Activated T-helper 1 cell treated with anti-CD3 and anti-CD28 coated beads, Interleukin-2, amount 50 U/mL, for 16 hours (primary cell): ENCODE results near the gene ATOH8.

ENCODE experiments used
- DNase-seq, 2 donors: peaks; one replicate each; pipeline ENCODE4 v3.0.0-alpha.2; 2020; ENCODE audit warnings: low read depth in 1 of 2, low spot score in 1 of 2

ATOH8 gene

DNA sequence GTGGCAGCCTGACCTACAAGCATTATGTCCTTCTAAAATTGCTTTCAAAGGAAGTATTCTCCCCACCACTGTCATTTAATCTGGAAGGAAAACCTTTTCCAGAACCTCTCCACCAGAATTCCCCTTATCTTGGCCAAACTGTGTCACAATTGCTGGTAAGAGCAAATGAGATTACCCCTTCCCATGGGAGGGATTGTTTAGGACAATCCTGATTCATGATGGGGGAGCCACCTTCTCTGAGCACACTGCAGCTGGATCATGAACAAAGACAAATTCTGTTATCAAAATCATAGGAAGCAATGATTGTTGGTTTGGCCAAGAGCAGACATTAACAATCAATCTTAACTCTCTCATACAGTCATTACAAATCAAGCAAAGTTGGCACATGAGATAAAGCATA, 18.1 kb upstream of the ATOH8 start:
- DNase-seq: no peak

- no peak for DNase-seq
Observed at GRCh38 chr2:85736456-85737355, 17.1 kb upstream of the ATOH8 start.

DNA sequence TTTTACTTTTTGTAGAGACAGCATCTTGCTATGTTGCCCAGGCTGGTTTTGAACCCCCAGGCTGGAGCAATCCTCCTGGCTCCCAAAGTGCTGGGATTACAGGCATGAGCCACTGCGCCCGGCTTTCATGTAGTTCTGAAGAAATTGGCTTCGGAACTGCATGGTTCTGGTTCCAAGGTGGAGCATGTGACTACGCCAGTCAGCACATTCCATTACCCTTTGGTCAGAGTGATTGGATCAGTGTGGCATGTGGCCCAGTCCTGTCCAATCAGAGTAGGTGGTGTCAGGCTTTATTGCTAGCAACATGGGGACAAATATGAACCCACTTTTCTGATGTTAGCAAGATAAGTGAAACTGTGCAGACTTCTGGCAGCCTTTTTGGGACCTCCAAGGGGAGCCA, 16.3 kb upstream of the ATOH8 start:
- no peak for DNase-seq

DNA sequence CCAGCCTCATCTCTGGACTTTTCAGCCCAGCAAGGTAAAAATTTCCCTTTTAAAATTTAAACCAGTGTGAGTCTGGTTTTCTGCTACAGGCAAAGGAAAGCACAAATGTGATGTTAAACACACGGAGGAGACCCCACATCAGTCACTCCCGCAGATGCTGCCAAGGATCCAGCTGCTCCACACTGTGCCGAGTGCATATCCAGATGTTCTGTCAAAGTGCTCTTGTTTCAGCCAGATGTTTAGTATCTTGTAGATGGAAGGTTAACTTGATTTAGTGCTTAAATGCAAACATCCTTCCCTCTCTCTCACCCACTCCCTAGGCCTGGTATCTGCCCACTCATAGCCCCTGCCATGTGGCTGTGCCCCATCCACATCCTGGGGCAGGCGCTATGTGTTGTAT, 15.8 kb upstream of the ATOH8 start:
- DNase-seq: no peak

- no peak for DNase-seq
Observed at GRCh38 chr2:85740193-85740592, 13.6 kb upstream of the ATOH8 start.

DNA sequence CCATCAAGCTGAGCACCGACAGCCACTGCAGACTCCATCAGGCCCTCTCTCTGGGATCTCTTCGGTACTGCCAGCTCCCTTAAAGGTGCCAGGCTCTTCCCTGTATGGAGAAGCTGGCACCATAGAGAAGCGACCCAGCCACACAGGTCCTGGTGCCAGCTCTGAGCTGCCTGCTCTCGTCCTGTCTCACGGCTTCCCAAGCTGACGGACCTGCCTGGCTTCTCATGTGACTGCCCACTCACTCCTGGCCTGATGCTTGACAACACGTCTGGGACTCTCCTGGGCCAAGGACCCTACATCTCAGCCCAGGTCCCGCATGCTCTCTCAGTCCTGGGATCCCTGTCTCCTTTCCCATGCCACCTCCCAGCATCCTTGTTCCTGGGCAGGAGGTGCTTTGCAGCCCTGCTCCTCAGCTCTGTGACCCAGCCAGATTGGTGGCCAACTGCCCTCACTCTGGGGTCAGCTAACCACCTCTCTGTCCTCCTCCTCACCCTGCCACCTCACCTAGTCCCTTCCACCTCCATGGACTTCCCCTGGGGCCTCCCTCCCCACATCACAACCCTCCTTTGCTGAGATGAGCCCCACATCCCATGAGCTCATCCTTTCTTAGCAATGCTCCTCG, 12.5 kb upstream of the ATOH8 start:
- no peak for DNase-seq

GRCh38 chr2:85741833-85742455, 11.8 kb upstream of the ATOH8 start:
- no peak for DNase-seq

DNA sequence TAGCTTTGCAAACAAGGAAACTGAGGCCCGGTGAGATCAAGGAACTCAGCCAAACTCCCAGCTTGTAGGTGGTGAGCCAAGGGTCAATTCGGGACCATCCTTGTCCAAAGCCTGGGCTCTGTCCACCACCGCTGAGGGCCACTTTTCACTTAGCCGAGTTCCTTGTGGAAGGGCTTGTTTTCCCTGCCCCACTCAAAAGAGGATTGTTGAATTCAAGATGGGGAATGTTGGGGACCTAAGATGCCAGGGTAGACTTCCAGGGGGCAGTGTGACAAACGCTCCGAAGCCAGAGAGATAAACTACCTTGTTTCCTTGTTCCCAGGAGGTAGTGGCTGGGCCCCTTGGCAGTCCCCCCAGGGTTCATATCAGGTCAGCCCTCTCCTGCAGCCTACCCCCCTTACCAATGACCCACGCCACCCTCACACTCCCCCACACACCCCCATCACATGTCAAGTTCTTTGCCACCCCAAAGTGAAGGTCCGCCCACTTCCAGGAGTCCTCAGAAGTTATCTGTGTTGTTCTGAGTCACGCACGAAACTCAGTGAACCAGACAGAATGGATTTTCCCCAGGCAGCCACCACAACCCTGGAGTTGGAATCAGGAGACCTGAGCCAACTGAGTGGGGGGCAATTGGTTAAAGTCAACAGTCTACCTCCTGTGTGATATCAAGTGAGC, 10.3 kb upstream of the ATOH8 start:
- no peak for DNase-seq

GRCh38 chr2:85744055-85744454, 9.7 kb upstream of the ATOH8 start:
- no peak for DNase-seq

DNA sequence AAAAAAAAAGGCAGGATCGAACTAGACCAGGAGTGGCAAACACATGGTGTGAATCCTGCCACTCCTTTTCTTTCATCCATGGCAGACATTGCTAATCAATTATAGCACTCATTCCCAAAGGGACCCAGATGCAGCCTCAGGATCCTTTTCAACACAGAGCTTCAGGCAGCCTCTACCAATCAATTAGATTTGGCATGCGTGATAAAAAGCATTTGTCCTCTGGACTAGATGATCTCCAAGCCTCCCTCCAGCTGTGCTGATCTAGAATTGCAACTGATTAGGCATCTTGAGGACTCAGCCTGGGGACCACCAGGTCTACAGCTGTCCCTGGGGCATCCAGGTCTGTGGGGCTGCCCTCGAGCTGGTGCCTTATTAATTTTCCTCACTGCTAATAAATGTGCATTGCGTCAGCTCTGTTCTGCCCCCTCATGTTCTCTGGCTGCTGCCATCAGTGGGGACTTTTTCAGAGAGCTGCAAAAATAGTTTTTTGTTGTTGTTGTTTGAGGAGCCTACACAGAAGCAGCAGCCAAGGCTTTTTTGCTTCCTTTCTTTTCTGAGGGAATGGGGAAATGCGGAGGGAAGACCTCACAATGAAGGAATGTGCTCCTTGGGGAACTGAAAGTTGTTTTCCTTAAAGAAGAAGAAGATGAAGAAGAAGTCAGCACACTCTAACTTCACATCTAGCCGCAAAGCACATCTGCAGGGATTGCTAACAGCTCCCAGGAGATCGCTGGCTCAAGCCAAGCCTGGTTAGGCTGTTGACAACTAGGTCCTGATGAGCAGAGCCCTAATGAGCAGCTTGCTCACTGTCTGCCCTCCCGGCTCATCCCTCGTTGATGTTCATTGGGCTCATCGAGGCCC, 8.8 kb upstream of the ATOH8 start:
- DNase-seq: no peak

DNA sequence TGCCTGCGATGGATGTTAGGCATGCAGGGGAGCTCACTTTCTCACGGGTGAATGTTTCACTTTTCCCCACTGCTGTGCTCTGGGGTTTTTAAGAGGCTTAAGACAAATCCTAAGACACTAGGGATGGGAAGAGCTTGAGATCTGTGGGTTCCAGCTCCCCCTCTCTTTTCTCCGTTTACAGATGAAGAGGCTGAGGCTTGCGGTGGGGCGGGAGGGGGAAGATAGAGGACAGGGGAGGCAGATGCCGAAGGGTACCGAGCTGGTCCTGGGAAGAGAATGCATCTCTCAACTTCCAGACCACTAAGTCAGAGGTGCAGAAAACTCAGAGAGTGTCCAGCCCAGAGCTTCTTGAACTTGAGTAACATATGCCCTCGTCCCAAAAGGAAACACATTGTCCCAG, 8.2 kb upstream of the ATOH8 start:
- no peak for DNase-seq

- no peak for DNase-seq
Observed at GRCh38 chr2:85746321-85747004, 7.3 kb upstream of the ATOH8 start.

DNA sequence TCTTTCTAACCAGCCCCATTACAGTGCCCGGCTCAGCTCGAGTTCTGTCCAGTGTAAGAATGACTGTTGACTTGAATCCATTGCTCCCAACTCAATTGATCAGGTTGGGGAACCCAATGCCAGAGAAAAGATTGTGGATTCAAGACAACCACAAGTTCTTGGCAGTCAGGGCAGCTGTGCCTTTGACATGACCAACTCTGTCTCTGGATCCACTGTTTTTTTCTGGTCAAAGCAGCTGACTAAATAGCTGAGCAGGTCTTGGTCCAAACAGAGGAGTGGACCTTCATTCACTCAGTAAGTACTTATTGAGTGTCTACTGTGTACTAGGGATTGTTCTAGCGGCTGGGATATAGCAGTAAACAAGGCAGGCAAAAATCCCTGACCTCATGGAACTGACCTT, 6.3 kb upstream of the ATOH8 start:
- no peak for DNase-seq

- DNase-seq: no peak
Observed at GRCh38 chr2:85748039-85748734, 5.6 kb upstream of the ATOH8 start.

- DNase-seq: no peak
Observed at GRCh38 chr2:85748985-85749875, 4.6 kb upstream of the ATOH8 start.

GRCh38 chr2:85750587-85751575, 2.9 kb upstream of the ATOH8 start:
- DNase-seq: peak; percentile 15 to 18

- DNase-seq: no peak
Observed at GRCh38 chr2:85751627-85752026, 2.2 kb upstream of the ATOH8 start.
